ENCODE results near the gene DHX38. TPM values are rescaled to one million over a fixed set of nuclear protein-coding genes. Genes with fewer than 3 reads are reported as not detected.
"Not testable (repeated sequence)": the region's sequence is repeated elsewhere in the genome, so short reads cannot be mapped to it uniquely, and the experiment has no call there.

The DHX38 gene
- total and polyA plus RNA-seq, 4 experiments from 2014 or later: 16.9 to 120 (median 76.0) TPM

DNA sequence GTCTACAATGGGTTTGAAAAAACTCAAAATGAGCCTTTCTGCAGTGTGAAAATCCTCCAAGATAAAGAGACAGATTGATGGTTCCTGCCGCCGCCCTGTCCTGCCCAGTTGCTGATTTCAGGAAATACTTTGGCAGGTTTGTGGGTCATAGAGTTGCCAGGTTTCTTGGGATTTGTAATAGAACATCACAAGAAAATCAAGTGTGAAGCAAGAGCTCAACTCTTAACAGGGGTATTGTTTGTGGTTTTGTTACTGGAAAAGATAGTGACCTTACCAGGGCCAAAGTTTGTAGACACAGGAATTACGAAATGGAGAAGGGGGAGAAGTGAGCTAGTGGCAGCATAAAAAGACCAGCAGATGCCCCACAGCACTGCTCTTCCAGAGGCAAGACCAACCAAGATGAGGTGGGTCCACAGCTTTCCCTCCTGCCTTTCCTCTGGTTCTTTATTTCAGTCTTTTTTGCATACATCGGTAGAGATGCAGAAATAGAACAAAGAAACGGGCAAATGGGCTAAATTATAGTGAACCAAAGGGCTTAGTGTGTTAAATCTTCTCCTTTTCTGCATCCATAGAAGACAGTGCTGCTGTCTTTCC, 39.3 kb upstream of the DHX38 start, which contains the start of gene HP:
TSS of gene HP (plus strand) at position 252 of the 594 bp plus-strand sequence. CDS start at position 400, 148 bp downstream.
- CTCF ChIA-PET (ENCODE audit: partially characterized antibody); POLR2A ChIA-PET (ENCODE audit: partially characterized antibody); H3K4me3 ChIP-seq (ENCODE audit: low read length in 2 of 2); intact Hi-C loops (cut with micrococcal nuclease); H3K27me3 Mint-ChIP-seq; DNase-seq; H3K27ac ChIP-seq (ENCODE audit: low read depth, low read length); H3K4me1 ChIP-seq (ENCODE audit: insufficient read depth, low read length); H3K27ac Mint-ChIP-seq; H3K36me3 ChIP-seq (ENCODE audit: insufficient read depth, low read length); H3K4me1 Mint-ChIP-seq; H3K27me3 ChIP-seq (ENCODE audit: insufficient read depth, low read length); H3K9me3 ChIP-seq (ENCODE audit: control insufficient read depth in 1 of 2, low read length in 2 of 2); H3K4me3 Mint-ChIP-seq: not testable (repeated sequence)
- peaks cover 3 to 21% of the 10 kb centered on the region in 2 donors for H3K36me3 Mint-ChIP-seq
- peaks cover 2 to 18% (median 12%) of the 10 kb centered on the region in 8 donors for H3K9me3 Mint-ChIP-seq

DNA sequence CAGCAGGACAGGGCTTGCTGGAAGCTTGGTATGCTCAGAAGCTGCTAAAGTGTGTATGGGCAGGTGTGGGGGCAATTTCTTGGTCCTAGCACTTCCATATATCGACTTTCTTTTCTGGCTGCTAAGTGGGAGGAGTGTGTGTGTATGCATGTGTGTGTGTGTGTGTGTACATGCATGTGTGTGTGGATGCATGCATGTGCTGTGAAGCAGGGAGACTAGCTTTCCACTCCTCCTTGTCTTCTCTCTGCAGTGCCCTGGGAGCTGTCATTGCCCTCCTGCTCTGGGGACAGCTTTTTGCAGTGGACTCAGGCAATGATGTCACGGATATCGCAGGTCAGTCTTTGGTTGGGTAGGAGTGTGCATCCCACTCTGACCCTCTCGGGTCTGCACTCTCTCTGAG, 37.7 kb upstream of the DHX38 start:
- no peaks in the 10 kb centered on the region for H3K9me3 ChIP-seq (ENCODE audit: control insufficient read depth in 1 of 2, low read length in 2 of 2)
- Mint-ChIP-seq H3K9me3 (peaks cover 0 to 5% (median 0%) of the 10 kb centered on the region in 8 donors), H3K4me1 (no peaks in the 10 kb centered on the region), H3K27me3 (no peaks in the 10 kb centered on the region), H3K27ac (peak overlapping the region in 1 of 7 donors; percentile 22), H3K36me3 (peaks cover 0 to 11% of the 10 kb centered on the region in 2 donors), H3K4me3 (no peak overlapping the region)
- POLR2A ChIA-PET (ENCODE audit: partially characterized antibody): no interaction called here
- H3K36me3 ChIP-seq (ENCODE audit: insufficient read depth, low read length): no peaks in the 10 kb centered on the region
- CTCF ChIA-PET (ENCODE audit: partially characterized antibody): no interaction called here
- intact Hi-C loops (cut with micrococcal nuclease): no loop called here
- H3K27me3 ChIP-seq (ENCODE audit: insufficient read depth, low read length): no peaks in the 10 kb centered on the region
- H3K4me1 ChIP-seq (ENCODE audit: insufficient read depth, low read length): no peaks in the 10 kb centered on the region
- no peak for DNase-seq
- no peak overlapping the region for H3K27ac ChIP-seq (ENCODE audit: low read depth, low read length)
- no peak overlapping the region for H3K4me3 ChIP-seq (ENCODE audit: low read length in 2 of 2)

DNA sequence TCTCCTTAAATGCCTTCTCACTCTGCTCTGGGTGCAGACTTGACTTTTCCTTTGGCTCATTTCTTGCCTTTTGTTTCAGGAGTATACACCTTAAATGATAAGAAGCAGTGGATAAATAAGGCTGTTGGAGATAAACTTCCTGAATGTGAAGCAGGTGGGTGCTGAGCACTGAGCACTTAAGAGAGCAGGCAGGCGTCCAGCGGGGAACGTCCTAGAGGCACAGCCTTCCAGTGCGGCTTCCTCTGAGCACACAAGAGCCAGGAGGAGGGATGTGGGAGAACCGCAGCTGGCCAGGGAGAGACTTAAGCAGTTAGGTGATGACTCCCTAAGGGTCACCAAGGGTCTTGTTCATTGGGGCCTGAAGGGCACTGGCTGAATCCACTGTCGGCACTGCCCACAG, 36.3 kb upstream of the DHX38 start:
- H3K4me3 Mint-ChIP-seq; H3K27ac Mint-ChIP-seq; intact Hi-C loops (cut with micrococcal nuclease): not testable (repeated sequence)

DNA sequence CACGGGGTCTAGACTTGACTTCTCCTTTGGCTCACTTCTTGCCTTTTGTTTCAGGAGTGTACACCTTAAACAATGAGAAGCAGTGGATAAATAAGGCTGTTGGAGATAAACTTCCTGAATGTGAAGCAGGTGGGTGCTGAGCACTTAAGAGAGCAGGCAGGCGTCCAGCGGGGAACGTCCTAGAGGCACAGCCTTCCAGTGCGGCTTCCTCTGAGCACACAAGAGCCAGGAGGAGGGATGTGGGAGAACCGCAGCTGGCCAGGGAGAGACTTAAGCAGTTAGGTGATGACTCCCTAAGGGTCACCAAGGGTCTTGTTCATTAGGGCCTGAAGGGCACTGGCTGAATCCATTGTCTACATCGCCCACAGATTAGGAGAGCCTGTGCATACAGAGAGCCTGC, 34.6 kb upstream of the DHX38 start:
- H3K4me3 Mint-ChIP-seq; H3K9me3 ChIP-seq (ENCODE audit: control insufficient read depth in 1 of 2, low read length in 2 of 2); H3K4me1 Mint-ChIP-seq; H3K4me1 ChIP-seq (ENCODE audit: insufficient read depth, low read length); POLR2A ChIA-PET (ENCODE audit: partially characterized antibody); H3K36me3 ChIP-seq (ENCODE audit: insufficient read depth, low read length); H3K27me3 ChIP-seq (ENCODE audit: insufficient read depth, low read length); DNase-seq; H3K4me3 ChIP-seq (ENCODE audit: low read length in 2 of 2); H3K27ac Mint-ChIP-seq; H3K27ac ChIP-seq (ENCODE audit: low read depth, low read length); H3K9me3 Mint-ChIP-seq; CTCF ChIA-PET (ENCODE audit: partially characterized antibody); intact Hi-C loops (cut with micrococcal nuclease); H3K27me3 Mint-ChIP-seq: not testable (repeated sequence)
- peaks cover 0 to 17% of the 10 kb centered on the region in 2 donors for H3K36me3 Mint-ChIP-seq

More for the DNA sequence above, 36.3 kb upstream of the DHX38 start:
- H3K4me3 ChIP-seq (ENCODE audit: low read length in 2 of 2); DNase-seq; H3K27me3 ChIP-seq (ENCODE audit: insufficient read depth, low read length); H3K27ac ChIP-seq (ENCODE audit: low read depth, low read length); POLR2A ChIA-PET (ENCODE audit: partially characterized antibody); H3K4me1 Mint-ChIP-seq; CTCF ChIA-PET (ENCODE audit: partially characterized antibody); H3K9me3 Mint-ChIP-seq; H3K4me1 ChIP-seq (ENCODE audit: insufficient read depth, low read length); H3K27me3 Mint-ChIP-seq; H3K36me3 ChIP-seq (ENCODE audit: insufficient read depth, low read length); H3K9me3 ChIP-seq (ENCODE audit: control insufficient read depth in 1 of 2, low read length in 2 of 2): not testable (repeated sequence)
- H3K36me3 Mint-ChIP-seq: peaks cover 0 to 20% of the 10 kb centered on the region in 2 donors

DNA sequence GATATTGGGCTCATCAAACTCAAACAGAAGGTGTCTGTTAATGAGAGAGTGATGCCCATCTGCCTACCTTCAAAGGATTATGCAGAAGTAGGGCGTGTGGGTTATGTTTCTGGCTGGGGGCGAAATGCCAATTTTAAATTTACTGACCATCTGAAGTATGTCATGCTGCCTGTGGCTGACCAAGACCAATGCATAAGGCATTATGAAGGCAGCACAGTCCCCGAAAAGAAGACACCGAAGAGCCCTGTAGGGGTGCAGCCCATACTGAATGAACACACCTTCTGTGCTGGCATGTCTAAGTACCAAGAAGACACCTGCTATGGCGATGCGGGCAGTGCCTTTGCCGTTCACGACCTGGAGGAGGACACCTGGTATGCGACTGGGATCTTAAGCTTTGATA, 33.2 kb upstream of the DHX38 start:
- no peak for DNase-seq
- Histone ChIP-seq H3K27ac (ENCODE audit: low read depth, low read length) (no peak overlapping the region), H3K4me1 (ENCODE audit: insufficient read depth, low read length) (no peaks in the 10 kb centered on the region), H3K4me3 (ENCODE audit: low read length in 2 of 2) (no peak overlapping the region), H3K9me3 (ENCODE audit: control insufficient read depth in 1 of 2, low read length in 2 of 2) (no peaks in the 10 kb centered on the region), H3K27me3 (ENCODE audit: insufficient read depth, low read length) (no peaks in the 10 kb centered on the region), H3K36me3 (ENCODE audit: insufficient read depth, low read length) (no peaks in the 10 kb centered on the region)
- intact Hi-C loops (cut with micrococcal nuclease): no loop called here
- Mint-ChIP-seq H3K36me3 (peaks cover 3 to 25% of the 10 kb centered on the region in 2 donors), H3K4me3 (no peak overlapping the region), H3K27me3 (no peaks in the 10 kb centered on the region), H3K27ac (peak overlapping the region in 1 of 7 donors; percentile 19), H3K9me3 (peaks cover 0 to 2% (median 0%) of the 10 kb centered on the region in 8 donors), H3K4me1 (no peaks in the 10 kb centered on the region)
- CTCF ChIA-PET (ENCODE audit: partially characterized antibody): no interaction called here
- POLR2A ChIA-PET (ENCODE audit: partially characterized antibody): no interaction called here

DNA sequence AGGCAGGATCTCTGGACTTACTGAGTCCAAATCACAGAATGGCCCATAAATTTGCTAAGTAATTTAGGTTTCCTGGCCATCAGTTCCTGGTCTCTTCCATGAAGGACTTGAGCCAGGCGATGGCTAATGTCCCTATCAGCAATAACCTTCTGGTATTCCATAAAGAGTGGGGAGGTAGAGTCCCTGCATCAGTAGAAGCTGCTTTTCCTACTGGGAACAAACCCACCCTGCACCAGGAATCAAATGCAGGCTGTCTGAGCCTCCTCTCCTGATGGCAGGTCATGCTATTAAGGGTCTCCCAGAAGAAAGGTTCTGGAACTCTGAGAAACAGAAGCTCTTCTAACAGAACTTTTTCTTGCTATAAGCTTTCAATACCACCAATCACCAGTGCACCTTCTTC, 32.1 kb upstream of the DHX38 start:
- H3K27ac ChIP-seq (ENCODE audit: low read depth, low read length): no peak overlapping the region
- Mint-ChIP-seq H3K27me3 (no peaks in the 10 kb centered on the region), H3K27ac (no peak overlapping the region), H3K4me3 (no peak overlapping the region), H3K36me3 (peaks cover 3 to 25% of the 10 kb centered on the region in 2 donors), H3K4me1 (no peaks in the 10 kb centered on the region), H3K9me3 (peaks cover 0 to 2% (median 0%) of the 10 kb centered on the region in 8 donors)
- POLR2A ChIA-PET (ENCODE audit: partially characterized antibody): interaction anchor here (0.7 kb wide), 1 partner anchor 53 kb away, joined by 3 read pairs; the partner anchor contains the start of gene DHODH
- no peak overlapping the region for H3K4me3 ChIP-seq (ENCODE audit: low read length in 2 of 2)
- no peaks in the 10 kb centered on the region for H3K4me1 ChIP-seq (ENCODE audit: insufficient read depth, low read length)
- H3K36me3 ChIP-seq (ENCODE audit: insufficient read depth, low read length): no peaks in the 10 kb centered on the region
- CTCF ChIA-PET (ENCODE audit: partially characterized antibody): interaction anchor here (1.4 kb wide), 1 partner anchor 63 kb away, joined by 3 read pairs; no protein-coding TSS in a partner anchor
- intact Hi-C loops (cut with micrococcal nuclease): no loop called here
- no peaks in the 10 kb centered on the region for H3K9me3 ChIP-seq (ENCODE audit: control insufficient read depth in 1 of 2, low read length in 2 of 2)
- H3K27me3 ChIP-seq (ENCODE audit: insufficient read depth, low read length): no peaks in the 10 kb centered on the region
- DNase-seq: no peak

DNA sequence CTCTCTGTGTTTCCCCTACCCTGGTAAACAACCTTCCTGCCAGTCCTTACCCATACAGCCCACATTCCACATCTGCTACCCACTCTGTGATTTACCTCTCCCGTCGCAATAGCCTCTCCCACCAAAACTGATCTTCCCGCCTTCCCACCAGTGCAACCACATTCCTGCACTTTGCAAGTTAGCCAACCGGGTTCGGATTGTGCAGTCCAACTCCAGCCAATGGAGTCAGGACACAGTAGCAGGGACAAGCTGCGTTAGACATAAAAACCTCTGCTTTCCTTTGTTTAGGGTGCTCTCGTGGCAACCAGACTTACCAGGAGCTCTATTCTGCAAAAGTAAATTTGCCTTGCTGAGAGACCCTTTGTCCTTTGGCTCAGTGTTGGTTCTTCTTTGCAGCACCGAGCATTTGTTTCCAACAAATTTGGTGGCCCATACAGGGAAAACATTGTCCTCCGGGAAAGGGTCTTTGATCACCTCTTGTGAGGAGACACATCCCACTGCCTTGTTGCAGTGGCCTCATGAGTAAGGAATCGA, 29.2 kb upstream of the DHX38 start:
- no peak overlapping the region for H3K27ac ChIP-seq (ENCODE audit: low read depth, low read length)
- no peaks in the 10 kb centered on the region for H3K4me1 ChIP-seq (ENCODE audit: insufficient read depth, low read length)
- H3K9me3 Mint-ChIP-seq: peaks cover 0 to 2% (median 0%) of the 10 kb centered on the region in 8 donors
- intact Hi-C loops (cut with micrococcal nuclease): no loop called here
- H3K4me3 ChIP-seq (ENCODE audit: low read length in 2 of 2): no peak overlapping the region
- H3K9me3 ChIP-seq (ENCODE audit: control insufficient read depth in 1 of 2, low read length in 2 of 2): no peaks in the 10 kb centered on the region
- peaks cover 3 to 20% of the 10 kb centered on the region in 2 donors for H3K36me3 Mint-ChIP-seq
- CTCF ChIA-PET (ENCODE audit: partially characterized antibody): no interaction called here
- no peak overlapping the region for H3K4me3 Mint-ChIP-seq
- H3K4me1 Mint-ChIP-seq: peaks cover 0 to 2% (median 0%) of the 10 kb centered on the region in 4 donors
- no peak for DNase-seq
- H3K36me3 ChIP-seq (ENCODE audit: insufficient read depth, low read length): no peaks in the 10 kb centered on the region
- H3K27me3 Mint-ChIP-seq: no peaks in the 10 kb centered on the region
- H3K27me3 ChIP-seq (ENCODE audit: insufficient read depth, low read length): no peaks in the 10 kb centered on the region
- POLR2A ChIA-PET (ENCODE audit: partially characterized antibody): no interaction called here
- H3K27ac Mint-ChIP-seq: no peak overlapping the region

Measured in CD4-positive, alpha-beta memory T cell (primary cell).